Measurements from ENCODE around the gene CNIH2.

CNIH2 gene

DNA sequence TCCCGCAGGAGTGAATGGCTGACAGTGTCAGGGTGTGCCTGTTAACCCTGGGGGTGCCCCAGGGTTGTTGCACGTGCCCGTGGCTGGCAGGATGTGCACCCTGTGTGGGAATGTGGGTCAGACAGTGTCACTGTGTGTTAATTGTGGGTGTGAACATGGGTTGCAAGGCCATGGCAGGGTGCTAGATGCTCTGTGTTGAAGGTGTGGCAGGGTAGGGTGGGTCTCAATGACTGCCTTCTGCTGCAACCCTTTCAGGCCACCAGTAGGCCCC is 50.0 kb downstream of the CNIH2 start:
- H3K4me3 ChIP-seq (ENCODE audit: low read depth, low read length): no peak overlapping the region
- H3K36me3 ChIP-seq (ENCODE audit: control insufficient read depth in 2 of 2, insufficient read depth in 1 of 2, low read length in 2 of 2): no peaks in the 10 kb centered on the region
- no peaks in the 10 kb centered on the region for H3K9me3 ChIP-seq (ENCODE audit: control insufficient read depth, insufficient read depth, low read depth, low read length)
- H3K4me1 ChIP-seq (ENCODE audit: control insufficient read depth, insufficient read depth, low read length): no peaks in the 10 kb centered on the region
- H3K27ac ChIP-seq (ENCODE audit: extremely low read depth, low read depth, low read length): no peak overlapping the region
- TF ChIP-seq ZNF324 (tag by site-specific recombination; IDR thresholded peaks at IDR 0.05): no peak
- TF ChIP-seq KLF1 (tag by site-specific recombination; IDR thresholded peaks at IDR 0.05): peak; percentile 47; the same call in 1 of the 2 replicates
- TF ChIP-seq, protein P1, sequence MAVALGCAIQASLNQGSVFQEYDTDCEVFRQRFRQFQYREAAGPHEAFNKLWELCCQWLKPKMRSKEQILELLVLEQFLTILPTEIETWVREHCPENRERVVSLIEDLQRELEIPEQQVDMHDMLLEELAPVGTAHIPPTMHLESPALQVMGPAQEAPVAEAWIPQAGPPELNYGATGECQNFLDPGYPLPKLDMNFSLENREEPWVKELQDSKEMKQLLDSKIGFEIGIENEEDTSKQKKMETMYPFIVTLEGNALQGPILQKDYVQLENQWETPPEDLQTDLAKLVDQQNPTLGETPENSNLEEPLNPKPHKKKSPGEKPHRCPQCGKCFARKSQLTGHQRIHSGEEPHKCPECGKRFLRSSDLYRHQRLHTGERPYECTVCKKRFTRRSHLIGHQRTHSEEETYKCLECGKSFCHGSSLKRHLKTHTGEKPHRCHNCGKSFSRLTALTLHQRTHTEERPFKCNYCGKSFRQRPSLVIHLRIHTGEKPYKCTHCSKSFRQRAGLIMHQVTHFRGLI (tag by site-specific recombination; IDR thresholded peaks at IDR 0.05): no peak
- TF ChIP-seq ZNF548 (tag by site-specific recombination; IDR thresholded peaks at IDR 0.05): no peak
- TF ChIP-seq ZNF37A (tag by site-specific recombination; IDR thresholded peaks at IDR 0.05): no peak
- TF ChIP-seq, protein P2, sequence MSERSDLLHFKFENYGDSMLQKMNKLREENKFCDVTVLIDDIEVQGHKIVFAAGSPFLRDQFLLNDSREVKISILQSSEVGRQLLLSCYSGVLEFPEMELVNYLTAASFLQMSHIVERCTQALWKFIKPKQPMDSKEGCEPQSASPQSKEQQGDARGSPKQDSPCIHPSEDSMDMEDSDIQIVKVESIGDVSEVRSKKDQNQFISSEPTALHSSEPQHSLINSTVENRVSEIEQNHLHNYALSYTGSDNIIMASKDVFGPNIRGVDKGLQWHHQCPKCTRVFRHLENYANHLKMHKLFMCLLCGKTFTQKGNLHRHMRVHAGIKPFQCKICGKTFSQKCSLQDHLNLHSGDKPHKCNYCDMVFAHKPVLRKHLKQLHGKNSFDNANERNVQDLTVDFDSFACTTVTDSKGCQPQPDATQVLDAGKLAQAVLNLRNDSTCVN (tag by site-specific recombination; optimal IDR thresholded peaks at IDR 0.05): no peak
- TF ChIP-seq, protein P3, sequence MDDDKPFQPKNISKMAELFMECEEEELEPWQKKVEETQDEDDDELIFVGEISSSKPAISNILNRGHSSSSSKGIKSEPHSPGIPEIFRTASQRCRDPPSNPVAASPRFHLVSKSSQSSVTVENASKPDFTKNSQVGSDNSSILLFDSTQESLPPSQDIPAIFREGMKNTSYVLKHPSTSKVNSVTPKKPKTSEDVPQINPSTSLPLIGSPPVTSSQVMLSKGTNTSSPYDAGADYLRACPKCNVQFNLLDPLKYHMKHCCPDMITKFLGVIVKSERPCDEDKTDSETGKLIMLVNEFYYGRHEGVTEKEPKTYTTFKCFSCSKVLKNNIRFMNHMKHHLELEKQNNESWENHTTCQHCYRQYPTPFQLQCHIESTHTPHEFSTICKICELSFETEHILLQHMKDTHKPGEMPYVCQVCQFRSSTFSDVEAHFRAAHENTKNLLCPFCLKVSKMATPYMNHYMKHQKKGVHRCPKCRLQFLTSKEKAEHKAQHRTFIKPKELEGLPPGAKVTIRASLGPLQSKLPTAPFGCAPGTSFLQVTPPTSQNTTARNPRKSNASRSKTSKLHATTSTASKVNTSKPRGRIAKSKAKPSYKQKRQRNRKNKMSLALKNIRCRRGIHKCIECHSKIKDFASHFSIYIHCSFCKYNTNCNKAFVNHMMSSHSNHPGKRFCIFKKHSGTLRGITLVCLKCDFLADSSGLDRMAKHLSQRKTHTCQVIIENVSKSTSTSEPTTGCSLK (tag by site-specific recombination; IDR thresholded peaks at IDR 0.05): no peak
- no peak for TF ChIP-seq SP3 (tag by site-specific recombination; IDR thresholded peaks at IDR 0.05)
- no peak for TF ChIP-seq ZNF792 (tag by site-specific recombination; IDR thresholded peaks at IDR 0.05)
- peak; percentile 97 for TF ChIP-seq ZNF623 (tag by site-specific recombination; IDR thresholded peaks at IDR 0.05)
- TF ChIP-seq ZFP37 (tag by site-specific recombination; IDR thresholded peaks at IDR 0.05): no peak
- TF ChIP-seq ZSCAN16 (tag by site-specific recombination; IDR thresholded peaks at IDR 0.05): no peak
- no peak for TF ChIP-seq ZNF112 (tag by site-specific recombination; IDR thresholded peaks at IDR 0.05)
- no peak for TF ChIP-seq ZNF2 (tag by site-specific recombination; IDR thresholded peaks at IDR 0.05)
- TF ChIP-seq BCL11B (tag by site-specific recombination; IDR thresholded peaks at IDR 0.05; ENCODE audit: low read depth): no peak
- TF ChIP-seq ZNF391 (tag by site-specific recombination; IDR thresholded peaks at IDR 0.05; ENCODE audit: borderline replicate concordance, low read depth): no peak
- no peak for TF ChIP-seq SCRT1 (tag by site-specific recombination; IDR thresholded peaks at IDR 0.05; ENCODE audit: borderline replicate concordance)
- no peak for TF ChIP-seq ZNF837 (tag by site-specific recombination; IDR thresholded peaks at IDR 0.05)
- TF ChIP-seq, protein P4, sequence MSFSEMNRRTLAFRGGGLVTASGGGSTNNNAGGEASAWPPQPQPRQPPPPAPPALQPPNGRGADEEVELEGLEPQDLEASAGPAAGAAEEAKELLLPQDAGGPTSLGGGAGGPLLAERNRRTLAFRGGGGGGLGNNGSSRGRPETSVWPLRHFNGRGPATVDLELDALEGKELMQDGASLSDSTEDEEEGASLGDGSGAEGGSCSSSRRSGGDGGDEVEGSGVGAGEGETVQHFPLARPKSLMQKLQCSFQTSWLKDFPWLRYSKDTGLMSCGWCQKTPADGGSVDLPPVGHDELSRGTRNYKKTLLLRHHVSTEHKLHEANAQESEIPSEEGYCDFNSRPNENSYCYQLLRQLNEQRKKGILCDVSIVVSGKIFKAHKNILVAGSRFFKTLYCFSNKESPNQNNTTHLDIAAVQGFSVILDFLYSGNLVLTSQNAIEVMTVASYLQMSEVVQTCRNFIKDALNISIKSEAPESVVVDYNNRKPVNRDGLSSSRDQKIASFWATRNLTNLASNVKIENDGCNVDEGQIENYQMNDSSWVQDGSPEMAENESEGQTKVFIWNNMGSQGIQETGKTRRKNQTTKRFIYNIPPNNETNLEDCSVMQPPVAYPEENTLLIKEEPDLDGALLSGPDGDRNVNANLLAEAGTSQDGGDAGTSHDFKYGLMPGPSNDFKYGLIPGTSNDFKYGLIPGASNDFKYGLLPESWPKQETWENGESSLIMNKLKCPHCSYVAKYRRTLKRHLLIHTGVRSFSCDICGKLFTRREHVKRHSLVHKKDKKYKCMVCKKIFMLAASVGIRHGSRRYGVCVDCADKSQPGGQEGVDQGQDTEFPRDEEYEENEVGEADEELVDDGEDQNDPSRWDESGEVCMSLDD (tag by site-specific recombination; IDR thresholded peaks at IDR 0.05): peak; percentile 46; the same call in 1 of the 2 replicates
- TF ChIP-seq ZNF292 (tag by site-specific recombination; IDR thresholded peaks at IDR 0.05; ENCODE audit: borderline replicate concordance, low read depth): no peak
- ChIA-PET CTCF (no interaction called here), POLR2A (no interaction called here)
